GM21447 (cell line): ENCODE results near the gene MARVELD1.
A peak's percentile ranks its signal among the peaks of the same experiment; 100 is the strongest.
"Not testable (repeated sequence)": the region's sequence is repeated elsewhere in the genome, so short reads cannot be mapped to it uniquely, and the experiment has no call there.

ENCODE experiments used
- ATAC-seq: cut with Tn5 transposase; IDR thresholded peaks from one replicate; pipeline ENCODE4 v1.9.1; 2021; ENCODE audit not compliant: unreplicated experiment

MARVELD1 gene

DNA sequence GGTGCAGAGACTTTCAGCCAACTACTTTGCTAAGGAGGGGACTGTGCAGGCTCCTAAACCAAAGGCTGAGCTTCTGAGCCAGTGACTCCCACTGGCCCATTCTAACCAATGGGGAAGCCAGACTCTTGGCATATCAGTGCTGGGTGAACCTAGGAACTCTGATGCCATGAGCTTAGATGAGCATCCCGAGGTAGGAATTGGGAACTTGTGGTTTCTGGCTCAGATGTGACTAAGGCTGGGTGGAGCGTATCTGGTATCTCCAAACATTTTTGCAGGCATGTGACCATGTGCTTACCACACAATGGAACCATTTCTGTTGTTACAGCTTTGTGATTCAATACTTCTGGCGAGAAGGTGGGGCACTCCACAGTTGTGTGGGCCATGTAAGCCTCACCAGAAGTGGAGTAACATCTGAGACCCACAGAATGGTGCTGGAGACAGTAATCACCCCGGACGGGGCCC, 23.9 kb upstream of the MARVELD1 start:
- ATAC-seq: no peak

- ATAC-seq: no peak
These were observed 23.4 kb upstream of the MARVELD1 start for GRCh38 chr10:97690133-97690532.

GRCh38 chr10:97698072-97698655, 15.4 kb upstream of the MARVELD1 start:
- ATAC-seq: not testable (repeated sequence)

DNA sequence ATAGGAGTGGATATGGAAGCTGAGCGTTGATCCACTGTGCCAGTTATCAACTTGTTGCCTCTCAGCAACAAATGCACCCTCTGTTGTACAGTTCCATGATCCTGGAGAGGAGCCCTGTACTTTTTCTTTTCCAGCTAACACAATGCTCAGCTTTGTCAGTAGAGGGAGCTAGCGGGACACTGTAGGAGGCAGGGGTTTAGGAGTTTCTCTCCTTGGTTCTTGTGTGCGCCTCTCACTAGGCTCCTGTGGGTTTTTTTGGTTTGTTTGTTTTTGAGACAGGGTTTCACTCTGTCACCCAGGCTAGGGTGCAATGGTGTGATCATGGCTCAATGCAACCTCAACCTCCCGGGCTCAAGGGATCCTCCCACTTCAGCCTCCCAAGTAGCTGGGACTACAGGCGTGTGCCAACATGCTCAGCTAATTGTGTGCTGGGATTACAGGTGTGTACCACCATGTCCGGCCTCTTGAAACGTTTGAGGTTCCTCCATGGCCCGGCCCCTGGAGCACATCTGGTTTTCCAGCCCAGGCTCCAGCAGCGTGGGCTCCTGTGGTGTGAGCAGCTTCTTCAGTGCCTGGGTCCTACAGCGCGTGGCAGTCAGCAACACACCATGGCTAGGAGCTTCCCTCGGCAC, 12.0 kb upstream of the MARVELD1 start:
- ATAC-seq: no peak

- ATAC-seq: no peak
These were observed 10.0 kb upstream of the MARVELD1 start for GRCh38 chr10:97703398-97704067.

GRCh38 chr10:97704341-97704740, 9.2 kb upstream of the MARVELD1 start:
- no peak for ATAC-seq

DNA sequence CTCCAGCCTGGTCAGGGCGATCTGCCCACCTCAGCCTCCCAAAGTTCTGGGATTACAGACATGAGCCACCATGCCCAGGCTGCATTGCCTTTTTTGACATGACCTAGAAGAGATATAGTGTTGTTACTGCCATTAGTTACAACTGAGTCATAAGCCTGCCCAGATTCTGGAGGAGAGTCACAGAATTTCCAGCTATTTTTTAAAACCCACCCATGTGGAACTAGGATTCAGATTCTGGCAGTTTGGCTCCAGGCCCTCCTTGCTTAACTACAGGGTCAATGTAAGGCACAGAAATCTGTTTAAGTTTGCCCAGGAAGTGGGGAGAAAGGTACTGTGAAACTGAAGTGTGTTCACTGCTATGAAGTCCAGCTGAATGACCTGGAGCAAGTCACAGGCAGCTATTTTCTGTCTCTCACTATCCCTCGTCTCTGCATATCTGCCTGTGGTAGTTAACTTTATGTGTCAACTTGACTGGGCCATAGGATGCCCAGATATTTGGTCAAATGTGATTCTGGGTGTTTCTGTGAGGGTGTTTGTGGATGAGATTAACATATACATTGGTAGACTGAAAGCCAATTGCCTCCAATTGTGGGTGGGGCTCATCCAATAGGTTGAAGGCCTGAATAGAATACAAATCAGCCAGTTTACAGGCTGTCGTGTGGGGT, 8.4 kb upstream of the MARVELD1 start:
- ATAC-seq: no peak

DNA sequence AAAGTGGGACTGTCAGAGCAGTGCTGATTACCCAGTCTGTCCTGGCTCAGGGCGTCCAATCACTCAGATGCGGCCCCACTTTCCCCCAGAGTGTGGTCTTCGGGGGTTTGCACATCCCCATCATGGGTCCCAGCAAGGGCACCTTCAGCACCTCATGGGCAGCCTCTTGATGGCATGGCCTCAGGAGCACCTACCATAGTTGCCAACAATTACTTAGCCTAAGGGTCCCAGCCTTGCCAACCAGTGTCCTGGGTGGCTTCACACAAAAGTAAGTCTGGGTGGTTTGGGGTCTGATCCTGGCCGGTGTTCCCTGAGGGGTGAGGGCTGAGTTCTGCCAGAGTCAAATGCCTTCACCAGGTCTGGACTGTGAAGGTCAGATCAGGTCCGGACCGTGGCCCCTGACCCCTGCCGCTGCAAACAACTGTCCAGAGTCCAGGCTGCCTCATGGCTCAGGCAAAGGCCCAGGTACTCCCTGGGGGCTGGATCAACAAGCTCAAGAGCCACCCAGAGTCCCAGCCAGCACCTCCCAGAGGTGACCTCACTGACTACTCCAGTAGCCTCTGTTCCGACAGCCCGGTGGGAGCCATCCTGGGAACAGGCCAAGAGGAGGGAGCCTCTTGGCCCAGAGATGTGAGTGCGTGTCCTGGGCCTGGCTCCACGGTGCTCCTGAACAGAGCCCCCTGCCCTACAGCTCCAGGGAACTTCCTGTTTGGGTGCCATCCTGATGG, 6.2 kb upstream of the MARVELD1 start:
- no peak for ATAC-seq

- no peak for ATAC-seq
These were observed 5.4 kb upstream of the MARVELD1 start for GRCh38 chr10:97708167-97708566.

- no peak for ATAC-seq
These were observed 4.3 kb upstream of the MARVELD1 start for GRCh38 chr10:97708976-97709946.

- no peak for ATAC-seq
These were observed 1.6 kb upstream of the MARVELD1 start for GRCh38 chr10:97711640-97712572.

GRCh38 chr10:97713826-97714400, 383 bp downstream of the MARVELD1 start:
- peak; percentile 78 for ATAC-seq

- ATAC-seq: peak; percentile 33
These were observed 1.1 kb downstream of the MARVELD1 start for GRCh38 chr10:97714401-97715258.

DNA sequence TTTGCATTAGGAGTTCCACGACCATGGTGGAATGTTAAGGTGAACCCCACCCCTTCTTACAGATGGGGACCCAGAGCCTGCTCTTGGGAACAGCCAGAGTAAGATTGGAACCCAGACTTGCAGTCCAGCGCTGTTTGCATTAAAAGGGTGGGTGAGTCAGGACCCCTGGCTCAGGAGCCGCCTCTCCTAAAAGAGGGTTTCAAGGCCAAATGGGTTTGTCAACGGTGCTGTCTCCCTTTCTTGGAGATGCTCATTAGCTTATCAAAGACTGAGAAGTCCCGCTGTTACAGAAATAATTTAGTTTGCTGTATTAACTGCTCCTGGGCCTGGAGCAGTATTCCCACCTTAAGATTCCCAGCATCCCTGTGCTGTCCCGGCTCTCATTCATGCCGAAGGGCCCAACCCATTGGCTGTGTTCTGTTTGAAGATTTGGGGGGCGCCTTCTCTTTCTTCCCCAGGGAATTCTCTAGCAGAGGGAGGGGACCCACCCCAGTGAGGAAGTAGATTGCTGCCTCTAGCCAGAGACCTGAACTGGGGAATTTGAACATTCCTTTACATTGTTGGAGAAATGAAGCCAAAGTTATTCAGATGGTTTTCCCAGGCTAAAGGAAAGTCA, 1.8 kb downstream of the MARVELD1 start:
- ATAC-seq: no peak

DNA sequence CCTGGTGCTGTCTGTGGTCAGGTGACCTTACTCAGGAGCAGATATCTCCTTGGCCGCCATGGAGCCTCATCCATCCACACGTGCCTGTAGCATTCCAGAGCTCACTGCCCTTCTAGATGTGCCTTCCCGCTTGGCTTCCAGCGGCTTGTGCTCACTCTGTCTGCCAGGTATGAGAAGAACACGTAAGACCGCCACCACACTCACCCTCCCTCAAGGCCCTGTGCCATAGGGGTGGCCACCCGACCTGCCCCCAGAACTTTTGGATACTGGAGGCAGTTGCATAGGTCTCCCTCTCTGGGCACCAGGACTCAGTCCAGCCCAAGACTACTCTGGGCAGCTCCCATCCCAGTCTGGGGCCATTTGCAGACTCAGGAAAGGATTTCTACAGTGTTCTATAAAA, 4.1 kb downstream of the MARVELD1 start:
- ATAC-seq: no peak

DNA sequence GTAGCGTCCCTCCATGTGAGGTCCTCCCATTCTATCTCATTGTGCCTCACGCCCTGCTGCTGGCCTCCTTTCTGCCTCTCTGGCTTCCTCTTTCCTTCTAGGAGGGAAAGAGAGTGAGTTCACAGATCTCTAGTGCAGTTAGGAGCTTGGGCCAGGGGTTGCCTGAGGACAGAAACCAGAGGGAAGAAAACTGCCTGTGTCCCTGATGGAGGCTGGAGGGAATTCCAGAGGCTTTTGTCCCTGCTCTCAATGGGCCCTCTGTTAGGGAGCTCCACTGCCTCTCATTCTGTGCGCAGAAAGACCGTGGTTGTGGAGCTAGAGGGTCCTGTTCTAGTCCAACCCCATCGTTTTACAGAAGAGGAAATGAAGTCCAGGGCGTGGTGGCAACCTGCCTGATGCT, 4.6 kb downstream of the MARVELD1 start:
- ATAC-seq: no peak

- ATAC-seq: no peak
These were observed 5.2 kb downstream of the MARVELD1 start for GRCh38 chr10:97718659-97719142.
